HCT116 (cell line): ENCODE data around the gene BTG3. TPM values are rescaled to one million over a fixed set of nuclear protein-coding genes. Genes with fewer than 3 reads are reported as not detected.

Experiments used
- ATAC-seq: fragments of 200-7000 bp; cut with Tn5 transposase; 2 replicates; pipeline ENCODE4 v1.9.1; 2020; ENCODE audit warnings: mild to moderate bottlenecking, moderate library complexity
- BruUV-seq: library from RNA; stranded (reverse); fragments of 400-500 nt; replicated peaks from 2 replicates; lab custom pipeline; 2021; lab: Mats Ljungman, UMichigan
- CTCF ChIA-PET: fragments of 300-600 bp; sonication (Branson Sonifier 250); formaldehyde crosslinking; loops from one replicate; lab custom pipeline; 2021; ENCODE audit warnings: antibody characterized with exemption; lab: Charles Lee
- POLR2A ChIA-PET: fragments of 300-600, 350-600 bp; sonication (Branson Sonifier 250); formaldehyde crosslinking; loops from one replicate; lab custom pipeline; 2021; ENCODE audit warnings: antibody characterized with exemption; lab: Charles Lee
- RAD21 ChIA-PET, 2 experiments: fragments of 300-600 bp; sonication (Branson Sonifier 250); formaldehyde crosslinking; loops; one replicate each; lab custom pipeline; 2023; ENCODE audit warnings: low total read pairs in 2 of 2; ENCODE audit not compliant: uncharacterized antibody in 2 of 2, unreplicated experiment in 2 of 2, low non-redundant PET in 1 of 2; lab: Charles Lee
- DNase-seq: peaks from one replicate; pipeline ENCODE4 v3.0.0-alpha.2; 2010; ENCODE audit warnings: low read depth, low spot score
- H2AFZ ChIP-seq: fragments of 200-600 bp; shearing (Covaris generic), sonication (generic); 2 replicates; pipeline ENCODE4 v1.6.1; 2017; ENCODE audit warnings: low read depth, mixed run types, mixed read lengths, antibody characterized with exemption, low read length; ENCODE audit not compliant: poor library complexity, severe bottlenecking
- H3K27ac ChIP-seq: 2 replicates; pipeline ENCODE4 v1.5.1; 2012; ENCODE audit warnings: low read depth, low read length
- H3K27me3 ChIP-seq: fragments of 200-600 bp; sonication (generic); 2 replicates; pipeline ENCODE4 v1.6.1; 2016; ENCODE audit warnings: mixed run types, low read length, mixed read lengths; ENCODE audit not compliant: insufficient read depth
- H3K36me3 ChIP-seq, 2 experiments: fragments of 200-500 bp in 1 of 2; fragments of 200-600 bp in 1 of 2; sonication (Bioruptor generic) in 1 of 2; sonication (generic) in 1 of 2; 2 replicates each; pipeline versions ENCODE4 v1.5.1 to v1.6.1; 2014 to 2016; ENCODE audit warnings: low read length in 2 of 2, inconsistent platforms in 1 of 2, mixed read lengths in 1 of 2, mixed run types in 1 of 2; ENCODE audit not compliant: insufficient read depth in 2 of 2, control insufficient read depth in 1 of 2
- H3K4me1 ChIP-seq, 2 experiments: fragments of 200-600 bp in 1 of 2; sonication (generic) in 1 of 2; 2 replicates each; pipeline versions ENCODE4 v1.5.1 to v1.6.1; 2012 to 2017; ENCODE audit warnings: low read length in 2 of 2, inconsistent platforms in 1 of 2, mild to moderate bottlenecking in 1 of 2, mixed read lengths in 1 of 2, mixed run types in 1 of 2, moderate library complexity in 1 of 2; ENCODE audit not compliant: insufficient read depth in 2 of 2, control insufficient read depth in 1 of 2
- H3K4me2 ChIP-seq: fragments of 200-600 bp; sonication (generic); 2 replicates; pipeline ENCODE4 v1.6.1; 2017; ENCODE audit warnings: mixed run types, low read length, mixed read lengths
- H3K4me3 ChIP-seq, 2 experiments: fragments of 200-600 bp in 1 of 2; sonication (generic) in 1 of 2; replicated peaks in 1 of 2; 2 replicates each; pipeline ENCODE4 v1.5.1; 2011 to 2016; ENCODE audit warnings: low read length in 2 of 2, control low read depth in 1 of 2, low read depth in 1 of 2, mild to moderate bottlenecking in 1 of 2, mixed read lengths in 1 of 2, mixed run types in 1 of 2
- H3K79me2 ChIP-seq: fragments of 200-600 bp; sonication (generic); 2 replicates; pipeline ENCODE4 v1.6.1; 2017; ENCODE audit warnings: mild to moderate bottlenecking, mixed run types, low read length, moderate library complexity, mixed read lengths; ENCODE audit not compliant: insufficient read depth
- H3K9ac ChIP-seq: fragments of 200-600 bp; sonication (generic); 2 replicates; pipeline ENCODE4 v1.6.1; 2016; ENCODE audit warnings: low read length, mixed read lengths
- H3K9me2 ChIP-seq: fragments of 200-600 bp; sonication (generic), shearing (Covaris generic); 2 replicates; pipeline ENCODE4 v1.6.1; 2017; ENCODE audit warnings: mixed run types, mild to moderate bottlenecking, moderate library complexity; ENCODE audit not compliant: insufficient read depth
- H3K9me3 ChIP-seq, 2 experiments: fragments of 200-500 bp in 1 of 2; fragments of 200-600 bp in 1 of 2; sonication (Bioruptor generic) in 1 of 2; sonication (generic) in 1 of 2; 2 replicates each; pipeline ENCODE4 v1.6.1; 2014 to 2017; ENCODE audit warnings: low read length in 2 of 2, mixed read lengths in 2 of 2, inconsistent platforms in 1 of 2, low read depth in 1 of 2, mild to moderate bottlenecking in 1 of 2, mixed run types in 1 of 2, moderate library complexity in 1 of 2; ENCODE audit not compliant: control insufficient read depth in 1 of 2, insufficient read depth in 1 of 2
- H4K20me1 ChIP-seq: fragments of 200-600 bp; sonication (generic), shearing (Covaris generic); 2 replicates; pipeline ENCODE4 v1.6.1; 2017; ENCODE audit warnings: mixed run types, mild to moderate bottlenecking, moderate library complexity; ENCODE audit not compliant: insufficient read depth
- EZH2 ChIP-seq: fragments of 200-600 bp; sonication (generic); IDR thresholded peaks from 2 replicates; pipeline ENCODE4 v1.6.1; 2017; ENCODE audit warnings: antibody characterized with exemption, mixed run types
- FOSL1 ChIP-seq: IDR thresholded peaks from 2 replicates; pipeline ENCODE4 v1.6.1; 2012; ENCODE audit warnings: low read depth
- JUND ChIP-seq: IDR thresholded peaks from 2 replicates; pipeline ENCODE4 v1.6.1; 2012
- RAD21 ChIP-seq: IDR thresholded peaks from 2 replicates; pipeline ENCODE4 v1.6.1; 2012; ENCODE audit warnings: low read depth, mild to moderate bottlenecking
- SIN3A ChIP-seq: IDR thresholded peaks from 2 replicates; pipeline ENCODE4 v1.6.1; 2012; ENCODE audit warnings: low read depth
- ZBTB33 ChIP-seq: IDR thresholded peaks from 2 replicates; pipeline ENCODE4 v1.6.1; 2011; ENCODE audit warnings: mild to moderate bottlenecking, low read length, moderate library complexity; ENCODE audit not compliant: insufficient replicate concordance; ENCODE audit errors: extremely low read depth
- intact Hi-C: fragments of 100-400 bp; cut with micrococcal nuclease; formaldehyde crosslinking; loops from 2 replicates; pipeline ENCODE4 v1.10.0; 2022
- total RNA-seq: library from RNA; stranded (reverse); gene quantifications from one replicate; pipeline ENCODE4 v1.2.1, GENCODE V29; 2021; ENCODE audit not compliant: unreplicated experiment
- TF ChIP-seq, protein P1 (sequence below): IDR thresholded peaks from 2 replicates; pipeline ENCODE4 v1.6.1; 2012
- TF ChIP-seq, protein P2 (sequence below): IDR thresholded peaks from 2 replicates; pipeline ENCODE4 v1.6.1; 2012; ENCODE audit warnings: low read depth
- TF ChIP-seq, protein P3 (sequence below), 3 experiments: fragments of 200-600 bp in 1 of 3; sonication (generic) in 1 of 3; IDR thresholded peaks in 2 of 3; conservative IDR thresholded peaks in 1 of 3; 2 replicates each; pipeline ENCODE4 v1.5.1; 2012 to 2017; ENCODE audit warnings: low read depth in 2 of 3, low read length in 2 of 3, antibody characterized with exemption in 1 of 3, borderline replicate concordance in 1 of 3, control low read depth in 1 of 3, mild to moderate bottlenecking in 1 of 3, mixed read lengths in 1 of 3, mixed run types in 1 of 3, moderate library complexity in 1 of 3; ENCODE audit not compliant: insufficient read depth in 1 of 3

The BTG3 gene
- total RNA-seq, 1 experiment from 2014 or later: 67.1 TPM

DNA sequence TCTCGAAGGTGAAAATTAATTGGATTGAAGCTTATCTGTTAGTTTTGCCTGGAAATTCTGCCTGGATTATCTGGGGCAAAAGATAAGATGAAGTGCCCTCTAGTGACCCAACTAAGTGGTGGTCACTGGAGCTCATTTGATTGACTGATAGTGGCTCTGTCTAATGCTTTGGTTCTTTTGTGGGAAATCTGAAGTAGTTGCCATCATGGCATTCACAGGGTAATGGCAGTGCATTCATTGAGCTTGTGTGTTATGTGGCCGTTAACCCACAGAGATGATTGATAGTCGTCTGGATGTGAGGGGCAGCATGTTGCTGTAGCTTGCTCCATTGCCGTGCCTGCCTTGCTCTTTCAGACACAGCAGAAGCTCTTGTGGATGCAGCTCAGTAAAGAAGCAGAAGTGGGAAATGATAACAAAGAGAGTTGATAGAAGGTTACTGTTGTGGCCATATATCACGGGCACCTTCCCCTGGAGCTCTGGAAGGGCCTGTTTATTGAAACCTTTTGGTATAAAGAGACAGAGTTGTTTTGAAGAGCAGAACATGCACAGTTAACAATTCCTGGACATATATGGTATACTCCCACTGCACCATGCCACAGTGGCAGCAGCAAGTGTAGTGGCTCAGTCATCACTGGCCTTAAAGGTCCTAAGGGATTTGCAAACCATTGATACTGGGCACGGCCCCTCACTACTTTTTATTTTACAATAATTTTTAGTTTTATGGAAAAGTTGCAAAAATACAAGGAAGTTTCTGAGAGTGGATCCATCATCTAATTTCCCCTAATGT is 57.8 kb downstream of the BTG3 start:
- H3K9me2 ChIP-seq: no peaks in the 10 kb centered on the region
- no peak overlapping the region for H2AFZ ChIP-seq
- H3K4me2 ChIP-seq: no peak overlapping the region
- CTCF ChIA-PET: interaction anchor here (0.6 to 2.8 kb wide), 12 partner anchors 10 to 167 kb away, joined by 3 to 141 read pairs (median 4); no protein-coding TSS in a partner anchor
- intact Hi-C loops: loop anchor here (1.0 kb wide), 1 partner anchor 168 kb away; no protein-coding TSS in a partner anchor
- no peak overlapping the region for H3K4me3 ChIP-seq
- ATAC-seq (peak; percentile 70), DNase-seq (no peak)
- BruUV-seq: no TSS peak
- H3K9ac ChIP-seq: no peak overlapping the region
- H4K20me1 ChIP-seq: no peaks in the 10 kb centered on the region
- TF ChIP-seq SIN3A (no peak), JUND (no peak), RAD21 (peak; percentile 44), EZH2 (no peak), FOSL1 (no peak), ZBTB33 (no peak)
- TF ChIP-seq, protein P1, sequence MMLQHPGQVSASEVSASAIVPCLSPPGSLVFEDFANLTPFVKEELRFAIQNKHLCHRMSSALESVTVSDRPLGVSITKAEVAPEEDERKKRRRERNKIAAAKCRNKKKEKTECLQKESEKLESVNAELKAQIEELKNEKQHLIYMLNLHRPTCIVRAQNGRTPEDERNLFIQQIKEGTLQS: no peak
- TF ChIP-seq, protein P2, sequence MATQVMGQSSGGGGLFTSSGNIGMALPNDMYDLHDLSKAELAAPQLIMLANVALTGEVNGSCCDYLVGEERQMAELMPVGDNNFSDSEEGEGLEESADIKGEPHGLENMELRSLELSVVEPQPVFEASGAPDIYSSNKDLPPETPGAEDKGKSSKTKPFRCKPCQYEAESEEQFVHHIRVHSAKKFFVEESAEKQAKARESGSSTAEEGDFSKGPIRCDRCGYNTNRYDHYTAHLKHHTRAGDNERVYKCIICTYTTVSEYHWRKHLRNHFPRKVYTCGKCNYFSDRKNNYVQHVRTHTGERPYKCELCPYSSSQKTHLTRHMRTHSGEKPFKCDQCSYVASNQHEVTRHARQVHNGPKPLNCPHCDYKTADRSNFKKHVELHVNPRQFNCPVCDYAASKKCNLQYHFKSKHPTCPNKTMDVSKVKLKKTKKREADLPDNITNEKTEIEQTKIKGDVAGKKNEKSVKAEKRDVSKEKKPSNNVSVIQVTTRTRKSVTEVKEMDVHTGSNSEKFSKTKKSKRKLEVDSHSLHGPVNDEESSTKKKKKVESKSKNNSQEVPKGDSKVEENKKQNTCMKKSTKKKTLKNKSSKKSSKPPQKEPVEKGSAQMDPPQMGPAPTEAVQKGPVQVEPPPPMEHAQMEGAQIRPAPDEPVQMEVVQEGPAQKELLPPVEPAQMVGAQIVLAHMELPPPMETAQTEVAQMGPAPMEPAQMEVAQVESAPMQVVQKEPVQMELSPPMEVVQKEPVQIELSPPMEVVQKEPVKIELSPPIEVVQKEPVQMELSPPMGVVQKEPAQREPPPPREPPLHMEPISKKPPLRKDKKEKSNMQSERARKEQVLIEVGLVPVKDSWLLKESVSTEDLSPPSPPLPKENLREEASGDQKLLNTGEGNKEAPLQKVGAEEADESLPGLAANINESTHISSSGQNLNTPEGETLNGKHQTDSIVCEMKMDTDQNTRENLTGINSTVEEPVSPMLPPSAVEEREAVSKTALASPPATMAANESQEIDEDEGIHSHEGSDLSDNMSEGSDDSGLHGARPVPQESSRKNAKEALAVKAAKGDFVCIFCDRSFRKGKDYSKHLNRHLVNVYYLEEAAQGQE: no peak
- TF ChIP-seq, protein P3, sequence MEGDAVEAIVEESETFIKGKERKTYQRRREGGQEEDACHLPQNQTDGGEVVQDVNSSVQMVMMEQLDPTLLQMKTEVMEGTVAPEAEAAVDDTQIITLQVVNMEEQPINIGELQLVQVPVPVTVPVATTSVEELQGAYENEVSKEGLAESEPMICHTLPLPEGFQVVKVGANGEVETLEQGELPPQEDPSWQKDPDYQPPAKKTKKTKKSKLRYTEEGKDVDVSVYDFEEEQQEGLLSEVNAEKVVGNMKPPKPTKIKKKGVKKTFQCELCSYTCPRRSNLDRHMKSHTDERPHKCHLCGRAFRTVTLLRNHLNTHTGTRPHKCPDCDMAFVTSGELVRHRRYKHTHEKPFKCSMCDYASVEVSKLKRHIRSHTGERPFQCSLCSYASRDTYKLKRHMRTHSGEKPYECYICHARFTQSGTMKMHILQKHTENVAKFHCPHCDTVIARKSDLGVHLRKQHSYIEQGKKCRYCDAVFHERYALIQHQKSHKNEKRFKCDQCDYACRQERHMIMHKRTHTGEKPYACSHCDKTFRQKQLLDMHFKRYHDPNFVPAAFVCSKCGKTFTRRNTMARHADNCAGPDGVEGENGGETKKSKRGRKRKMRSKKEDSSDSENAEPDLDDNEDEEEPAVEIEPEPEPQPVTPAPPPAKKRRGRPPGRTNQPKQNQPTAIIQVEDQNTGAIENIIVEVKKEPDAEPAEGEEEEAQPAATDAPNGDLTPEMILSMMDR (IDR thresholded peaks at IDR 0.05 in 2 of 3, conservative IDR thresholded peaks at IDR 0.05 in 1 of 3; ENCODE audit: borderline replicate concordance in 1 of 3, insufficient read depth in 1 of 3, low read depth in 2 of 3, low read length in 2 of 3): peak; percentile 22 to 54 (median 49); a peak in 5 of 6 replicates
- no peaks in the 10 kb centered on the region for H3K9me3 ChIP-seq
- H3K36me3 ChIP-seq: no peaks in the 10 kb centered on the region
- RAD21 ChIA-PET: interaction anchor here (1.2 to 1.3 kb wide), 2 partner anchors 168 kb away, joined by 8 to 11 read pairs; no protein-coding TSS in a partner anchor
- POLR2A ChIA-PET: interaction anchor here (0.7 kb wide), 1 partner anchor 168 kb away, joined by 4 read pairs; no protein-coding TSS in a partner anchor
- no peaks in the 10 kb centered on the region for H3K79me2 ChIP-seq
- H3K4me1 ChIP-seq: peaks cover 4 to 12% of the 10 kb centered on the region in 2 experiments; a peak in 2 of 4 replicates
- no peak overlapping the region for H3K27ac ChIP-seq
- H3K27me3 ChIP-seq: no peaks in the 10 kb centered on the region
